Measurements from ENCODE around the gene NARS2. TPM values are rescaled to one million over a fixed set of nuclear protein-coding genes. Genes with fewer than 3 reads are reported as not detected.

NARS2 gene
- total and polyA plus RNA-seq, 2 donors (not counting 1 experiment from before 2014, with no cell fraction given) = 9.7 to 14.6 TPM

DNA sequence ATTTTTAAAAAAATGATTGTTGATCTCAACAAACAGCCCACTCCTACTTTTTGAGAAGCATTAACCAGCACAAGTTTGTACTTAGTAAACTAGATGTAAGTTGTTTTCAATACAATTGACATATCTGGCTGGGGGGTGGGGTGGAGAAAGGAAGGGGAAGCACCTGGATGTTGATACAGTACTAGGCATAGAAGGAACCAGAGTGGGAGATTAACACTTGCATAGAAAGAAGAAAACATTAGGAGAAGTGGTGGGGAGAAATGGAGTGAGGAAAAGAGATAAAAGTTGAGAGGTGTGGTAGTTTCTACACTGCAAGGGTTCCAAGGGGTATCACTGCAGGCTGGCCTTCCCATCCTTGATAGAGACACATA is 146.4 kb downstream of the NARS2 start:
- Histone ChIP-seq H3K4me1 (ENCODE audit: control insufficient read depth in 2 of 2, insufficient read depth in 2 of 2, low read length in 2 of 2) (peaks cover 55 to 62% of the 10 kb centered on the region in 2 donors), H3K79me2 (ENCODE audit: control insufficient read depth, insufficient read depth, low read length) (no peaks in the 10 kb centered on the region), H3K4me3 (ENCODE audit: control extremely low read depth in 1 of 5, extremely low read depth in 1 of 5, insufficient read depth in 1 of 5, low read depth in 2 of 5, low read length in 4 of 5) (peak overlapping the region in 3 of 5 experiments; percentile 44 to 54 (median 44)), H3K27ac (ENCODE audit: low read length in 2 of 2) (peak overlapping the region in 1 of 2 donors; percentile 29), H3K9ac (ENCODE audit: low read length) (peak overlapping the region; percentile 47), H3K4me2 (replicated peaks; ENCODE audit: low read depth, low read length, poor library complexity, severe bottlenecking) (peak overlapping the region; percentile 64), H3K36me3 (replicated peaks in 1 of 2; ENCODE audit: control extremely low read depth in 1 of 2, control insufficient read depth in 1 of 2, extremely low read depth in 1 of 2, insufficient read depth in 2 of 2, low read length in 1 of 2) (no peaks in the 10 kb centered on the region), H4K20me1 (ENCODE audit: control insufficient read depth, insufficient read depth, low read length, poor library complexity, severe bottlenecking) (no peaks in the 10 kb centered on the region), H3K27me3 (replicated peaks in 1 of 4; ENCODE audit: control extremely low read depth in 1 of 4, control insufficient read depth in 3 of 4, insufficient read depth in 4 of 4, low read length in 3 of 4) (no peaks in the 10 kb centered on the region), H3K9me3 (ENCODE audit: control extremely low read depth in 1 of 3, control insufficient read depth in 2 of 3, insufficient read depth in 1 of 3, low read length in 2 of 3) (no peaks in the 10 kb centered on the region), H2AFZ (ENCODE audit: insufficient read depth, low read depth, low read length, poor library complexity, severe bottlenecking) (peak overlapping the region; percentile 41)
- ChIA-PET POLR2A (interaction anchor here (0.5 to 4.4 kb wide), 3 partner anchors 8 to 23 kb away, joined by 3 to 48 read pairs (median 24); partner anchors contain the start of gene GAB2), CTCF (interaction anchor here (0.7 to 6.4 kb wide), 10 partner anchors 8 to 285 kb away, joined by 3 to 143 read pairs (median 4); partner anchors contain the start of genes GAB2 and NARS2)
- DNase-seq = peak; percentile 33
- no peak for TF ChIP-seq EZH2 (IDR thresholded peaks at IDR 0.05; ENCODE audit: borderline replicate concordance, insufficient read depth, low read depth, low read length, poor library complexity, severe bottlenecking)
- TF ChIP-seq, protein P1, sequence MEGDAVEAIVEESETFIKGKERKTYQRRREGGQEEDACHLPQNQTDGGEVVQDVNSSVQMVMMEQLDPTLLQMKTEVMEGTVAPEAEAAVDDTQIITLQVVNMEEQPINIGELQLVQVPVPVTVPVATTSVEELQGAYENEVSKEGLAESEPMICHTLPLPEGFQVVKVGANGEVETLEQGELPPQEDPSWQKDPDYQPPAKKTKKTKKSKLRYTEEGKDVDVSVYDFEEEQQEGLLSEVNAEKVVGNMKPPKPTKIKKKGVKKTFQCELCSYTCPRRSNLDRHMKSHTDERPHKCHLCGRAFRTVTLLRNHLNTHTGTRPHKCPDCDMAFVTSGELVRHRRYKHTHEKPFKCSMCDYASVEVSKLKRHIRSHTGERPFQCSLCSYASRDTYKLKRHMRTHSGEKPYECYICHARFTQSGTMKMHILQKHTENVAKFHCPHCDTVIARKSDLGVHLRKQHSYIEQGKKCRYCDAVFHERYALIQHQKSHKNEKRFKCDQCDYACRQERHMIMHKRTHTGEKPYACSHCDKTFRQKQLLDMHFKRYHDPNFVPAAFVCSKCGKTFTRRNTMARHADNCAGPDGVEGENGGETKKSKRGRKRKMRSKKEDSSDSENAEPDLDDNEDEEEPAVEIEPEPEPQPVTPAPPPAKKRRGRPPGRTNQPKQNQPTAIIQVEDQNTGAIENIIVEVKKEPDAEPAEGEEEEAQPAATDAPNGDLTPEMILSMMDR (IDR thresholded peaks at IDR 0.05) = no peak
- Mint-ChIP-seq H3K4me1 (peaks cover 71% of the 10 kb centered on the region), H3K27ac (peak overlapping the region; percentile 90), H3K27me3 (no peaks in the 10 kb centered on the region), H3K4me3 (peak overlapping the region; percentile 91), H3K9me3 (ENCODE audit: insufficient read depth) (no peaks in the 10 kb centered on the region)
- intact Hi-C loops (cut with micrococcal nuclease) = loop anchor here (1.0 to 10.0 kb wide), 2 partner anchors 8 to 603 kb away; partner anchors contain the start of genes AAMDC and RSF1
- peak; percentile 28 for ATAC-seq (ENCODE audit: low read depth)

DNA sequence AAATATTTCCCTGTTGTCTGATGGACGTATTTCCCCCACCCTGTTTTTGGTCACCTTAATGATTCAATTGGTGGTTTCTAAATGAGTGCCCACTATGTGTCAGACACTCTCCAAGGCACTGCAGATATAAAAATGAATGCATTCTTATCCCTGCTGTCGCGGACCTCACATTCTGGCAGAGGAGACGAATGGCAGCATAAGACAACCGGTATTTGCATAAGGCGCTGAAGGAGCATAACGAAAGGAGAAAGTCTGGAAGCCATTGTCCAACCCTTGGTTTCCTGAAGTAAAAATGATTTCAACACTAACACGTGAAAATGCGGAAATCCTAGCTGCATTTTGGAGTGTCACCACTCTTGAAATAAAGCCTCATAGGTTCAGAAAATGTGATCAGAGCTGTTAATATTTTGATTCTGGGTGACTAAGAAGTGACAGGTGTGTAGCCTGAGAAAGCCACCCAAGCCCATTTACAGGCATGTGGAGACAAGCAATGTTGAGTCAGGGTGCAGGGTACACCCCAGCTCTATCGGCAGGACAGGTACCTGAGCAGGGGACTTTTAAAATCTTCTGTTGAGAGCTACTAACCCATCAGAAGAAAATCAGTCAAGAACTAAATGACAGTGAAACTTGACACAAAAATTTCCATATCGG is 146.9 kb downstream of the NARS2 start:
- Mint-ChIP-seq H3K4me3 (peak overlapping the region; percentile 91), H3K4me1 (peaks cover 71% of the 10 kb centered on the region), H3K27me3 (no peaks in the 10 kb centered on the region), H3K27ac (peak overlapping the region; percentile 90), H3K9me3 (ENCODE audit: insufficient read depth) (no peaks in the 10 kb centered on the region)
- Histone ChIP-seq H3K36me3 (replicated peaks in 1 of 2; ENCODE audit: control extremely low read depth in 1 of 2, control insufficient read depth in 1 of 2, extremely low read depth in 1 of 2, insufficient read depth in 2 of 2, low read length in 1 of 2) (no peaks in the 10 kb centered on the region), H3K9ac (ENCODE audit: low read length) (peak overlapping the region; percentile 47), H3K9me3 (ENCODE audit: control extremely low read depth in 1 of 3, control insufficient read depth in 2 of 3, insufficient read depth in 1 of 3, low read length in 2 of 3) (no peaks in the 10 kb centered on the region), H2AFZ (ENCODE audit: insufficient read depth, low read depth, low read length, poor library complexity, severe bottlenecking) (peak overlapping the region; percentile 41), H3K27me3 (replicated peaks in 1 of 4; ENCODE audit: control extremely low read depth in 1 of 4, control insufficient read depth in 3 of 4, insufficient read depth in 4 of 4, low read length in 3 of 4) (no peaks in the 10 kb centered on the region), H3K4me3 (ENCODE audit: control extremely low read depth in 1 of 5, extremely low read depth in 1 of 5, insufficient read depth in 1 of 5, low read depth in 2 of 5, low read length in 4 of 5) (peak overlapping the region in 4 of 5 experiments; percentile 38 to 54 (median 44)), H3K79me2 (ENCODE audit: control insufficient read depth, insufficient read depth, low read length) (no peaks in the 10 kb centered on the region), H3K4me1 (ENCODE audit: control insufficient read depth in 2 of 2, insufficient read depth in 2 of 2, low read length in 2 of 2) (peaks cover 55 to 62% of the 10 kb centered on the region in 2 donors), H3K4me2 (replicated peaks; ENCODE audit: low read depth, low read length, poor library complexity, severe bottlenecking) (peak overlapping the region; percentile 64), H4K20me1 (ENCODE audit: control insufficient read depth, insufficient read depth, low read length, poor library complexity, severe bottlenecking) (no peaks in the 10 kb centered on the region), H3K27ac (ENCODE audit: low read length in 2 of 2) (peak overlapping the region in 1 of 2 donors; percentile 29)
- ATAC-seq (ENCODE audit: low read depth) (peak; percentile 18), DNase-seq (peak; percentile 34)
- WGBS (ENCODE audit: insufficient coverage) = 2% methylated on average over 8 of the region's 11 CpGs
- TF ChIP-seq, protein P1 (IDR thresholded peaks at IDR 0.05) = no peak
- TF ChIP-seq EZH2 (IDR thresholded peaks at IDR 0.05; ENCODE audit: borderline replicate concordance, insufficient read depth, low read depth, low read length, poor library complexity, severe bottlenecking) = no peak
- intact Hi-C loops (cut with micrococcal nuclease) = loop anchor here (1.0 to 10.0 kb wide), 2 partner anchors 7 to 603 kb away; partner anchors contain the start of genes AAMDC and RSF1
- ChIA-PET POLR2A (interaction anchor here (0.5 to 4.4 kb wide), 4 partner anchors 7 to 23 kb away, joined by 3 to 48 read pairs (median 14); partner anchors contain the start of gene GAB2), CTCF (interaction anchor here (0.7 to 6.4 kb wide), 10 partner anchors 9 to 284 kb away, joined by 3 to 143 read pairs (median 4); partner anchors contain the start of genes GAB2 and NARS2)

Measured in B cell (primary cell).